Left colon (tissue), 2 donors: ENCODE measurements around the gene NELL1. TPM values are rescaled to one million over a fixed set of nuclear protein-coding genes. Genes with fewer than 3 reads are reported as not detected.
"Not testable (repeated sequence)": the region's sequence is repeated elsewhere in the genome, so short reads cannot be mapped to it uniquely, and the experiment has no call there.

Experiments
- ATAC-seq: fragments of 200-7000 bp; cut with Tn5 transposase; one replicate; pipeline ENCODE4 v1.9.1; 2020; ENCODE audit warnings: mild to moderate bottlenecking, moderate library complexity
- DNase-seq, 2 donors: peaks; one replicate each; pipeline ENCODE4 v3.0.0-alpha.2; 2020
- intact Hi-C, 2 donors: fragments of 100-400 bp; cut with DNase I in 1 of 2; cut with micrococcal nuclease in 1 of 2; formaldehyde crosslinking; loops; one replicate each; pipeline versions ENCODE4 v1.11.2 to v1.14.0; 2022; cut with DNase I, micrococcal nuclease
- total RNA-seq, 2 donors: library from RNA; stranded (reverse); fragmentation: NEBNext Ultra II Directional; extraction: Animal tissue kit (Norgen Biotek cat#: 25700); gene quantifications; one replicate each; pipeline ENCODE4 v1.2.1, GENCODE V29; 2021
- donor health status: DM: no; HTN: no; CAD: no.
- donor health status: DM: yes; HTN: yes; CAD: no.

Gene NELL1
- total RNA-seq, 2 donors from 2014 or later = 0.09 to 0.89 TPM

- intact Hi-C loops = no loop called here
- ATAC-seq (no peak), DNase-seq (no peak)
Measured at GRCh38 chr11:21229224-21229623, 559.8 kb downstream of the NELL1 start.

- DNase-seq = no peak
- no peak for ATAC-seq
- intact Hi-C loops = no loop called here
Measured at GRCh38 chr11:21250196-21250595, 580.8 kb downstream of the NELL1 start.

- intact Hi-C loops = no loop called here
- no peak for ATAC-seq
- no peak for DNase-seq
Measured at GRCh38 chr11:21254055-21254454, 584.7 kb downstream of the NELL1 start.

GRCh38 chr11:21254790-21255189, 585.4 kb downstream of the NELL1 start:
- ATAC-seq = no peak
- DNase-seq = no peak
- intact Hi-C loops = no loop called here

GRCh38 chr11:21257461-21257860, 588.1 kb downstream of the NELL1 start:
- DNase-seq (no peak), ATAC-seq (no peak)
- intact Hi-C loops = no loop called here

- DNase-seq (no peak), ATAC-seq (no peak)
- intact Hi-C loops = no loop called here
Measured at GRCh38 chr11:21258414-21258813, 589.0 kb downstream of the NELL1 start.

GRCh38 chr11:21260101-21260500, 590.7 kb downstream of the NELL1 start:
- intact Hi-C loops = no loop called here
- DNase-seq (no peak), ATAC-seq (no peak)

- intact Hi-C loops = no loop called here
- no peak for ATAC-seq
- no peak for DNase-seq
Measured at GRCh38 chr11:21262992-21263391, 593.6 kb downstream of the NELL1 start.

GRCh38 chr11:21264125-21264524, 594.7 kb downstream of the NELL1 start:
- intact Hi-C loops = no loop called here
- DNase-seq = no peak

GRCh38 chr11:21268036-21268435, 598.6 kb downstream of the NELL1 start:
- no peak for ATAC-seq
- intact Hi-C loops = no loop called here
- DNase-seq = no peak

More at GRCh38 chr11:21264125-21264524, 594.7 kb downstream of the NELL1 start:
- ATAC-seq = no peak

- intact Hi-C loops, ATAC-seq, DNase-seq: not testable (repeated sequence)
Measured at GRCh38 chr11:21272139-21272538, 602.8 kb downstream of the NELL1 start.

GRCh38 chr11:21278840-21279239, 609.5 kb downstream of the NELL1 start:
- ATAC-seq = no peak
- DNase-seq = no peak
- intact Hi-C loops = no loop called here

- no peak for ATAC-seq
- no peak for DNase-seq
- intact Hi-C loops = no loop called here
Measured at GRCh38 chr11:21285104-21285503, 615.7 kb downstream of the NELL1 start.

GRCh38 chr11:21289686-21290085, 620.3 kb downstream of the NELL1 start:
- intact Hi-C loops = no loop called here
- no peak for DNase-seq
- no peak for ATAC-seq

GRCh38 chr11:21295508-21295907, 626.1 kb downstream of the NELL1 start:
- intact Hi-C loops = no loop called here
- no peak for DNase-seq
- no peak for ATAC-seq

- ATAC-seq = no peak
- DNase-seq = no peak
- intact Hi-C loops = no loop called here
Measured at GRCh38 chr11:21301981-21302380, 632.6 kb downstream of the NELL1 start.

GRCh38 chr11:21306739-21307358, 637.5 kb downstream of the NELL1 start:
- DNase-seq = no peak
- intact Hi-C loops = no loop called here
- ATAC-seq = no peak

GRCh38 chr11:21307874-21308273, 638.5 kb downstream of the NELL1 start:
- intact Hi-C loops = no loop called here
- DNase-seq (no peak), ATAC-seq (no peak)

GRCh38 chr11:21316591-21316990, 647.2 kb downstream of the NELL1 start:
- intact Hi-C loops = no loop called here
- no peak for ATAC-seq
- DNase-seq = no peak

GRCh38 chr11:21321072-21321471, 651.7 kb downstream of the NELL1 start:
- ATAC-seq (no peak), DNase-seq (no peak)
- intact Hi-C loops = no loop called here

GRCh38 chr11:21321530-21321929, 652.1 kb downstream of the NELL1 start:
- ATAC-seq = no peak
- intact Hi-C loops = no loop called here

More at GRCh38 chr11:21321530-21321929, 652.1 kb downstream of the NELL1 start:
- DNase-seq = no peak
